AG09309 (cell line): ENCODE measurements around the gene ANO9.

Experiments used
- DNase-seq: peaks from one replicate; pipeline ENCODE4 v3.0.0-alpha.2; 2010; ENCODE audit warnings: low read depth
- H3K4me3 ChIP-seq: 2 replicates; pipeline ENCODE4 v1.5.1; 2011; ENCODE audit warnings: mild to moderate bottlenecking, low read depth, low read length, moderate library complexity; ENCODE audit not compliant: control insufficient read depth
- TF ChIP-seq, protein P1 (sequence below): IDR thresholded peaks from 2 replicates; pipeline ENCODE4 v1.5.1; 2011; ENCODE audit warnings: mild to moderate bottlenecking, low read depth, low read length, inconsistent platforms; ENCODE audit not compliant: insufficient read depth, control insufficient read depth; ENCODE audit errors: missing control alignments

ANO9 gene

DNA sequence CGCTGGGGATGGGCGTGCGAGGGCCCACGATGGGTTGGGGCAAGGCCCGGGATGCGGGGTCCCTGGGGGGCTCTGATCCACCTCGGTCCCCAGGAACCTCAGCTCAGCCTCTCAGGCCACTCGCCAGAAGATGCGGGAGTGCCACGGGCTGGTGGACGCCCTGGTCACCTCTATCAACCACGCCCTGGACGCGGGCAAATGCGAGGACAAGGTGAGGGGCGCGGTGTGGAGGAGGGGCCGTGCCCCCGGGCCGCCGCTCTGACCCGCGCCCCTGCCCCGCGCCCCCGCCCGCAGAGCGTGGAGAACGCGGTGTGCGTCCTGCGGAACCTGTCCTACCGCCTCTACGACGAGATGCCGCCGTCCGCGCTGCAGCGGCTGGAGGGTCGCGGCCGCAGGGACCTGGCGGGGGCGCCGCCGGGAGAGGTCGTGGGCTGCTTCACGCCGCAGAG is 41.5 kb downstream of the ANO9 start:
- DNase-seq = no peak
- TF ChIP-seq, protein P1, sequence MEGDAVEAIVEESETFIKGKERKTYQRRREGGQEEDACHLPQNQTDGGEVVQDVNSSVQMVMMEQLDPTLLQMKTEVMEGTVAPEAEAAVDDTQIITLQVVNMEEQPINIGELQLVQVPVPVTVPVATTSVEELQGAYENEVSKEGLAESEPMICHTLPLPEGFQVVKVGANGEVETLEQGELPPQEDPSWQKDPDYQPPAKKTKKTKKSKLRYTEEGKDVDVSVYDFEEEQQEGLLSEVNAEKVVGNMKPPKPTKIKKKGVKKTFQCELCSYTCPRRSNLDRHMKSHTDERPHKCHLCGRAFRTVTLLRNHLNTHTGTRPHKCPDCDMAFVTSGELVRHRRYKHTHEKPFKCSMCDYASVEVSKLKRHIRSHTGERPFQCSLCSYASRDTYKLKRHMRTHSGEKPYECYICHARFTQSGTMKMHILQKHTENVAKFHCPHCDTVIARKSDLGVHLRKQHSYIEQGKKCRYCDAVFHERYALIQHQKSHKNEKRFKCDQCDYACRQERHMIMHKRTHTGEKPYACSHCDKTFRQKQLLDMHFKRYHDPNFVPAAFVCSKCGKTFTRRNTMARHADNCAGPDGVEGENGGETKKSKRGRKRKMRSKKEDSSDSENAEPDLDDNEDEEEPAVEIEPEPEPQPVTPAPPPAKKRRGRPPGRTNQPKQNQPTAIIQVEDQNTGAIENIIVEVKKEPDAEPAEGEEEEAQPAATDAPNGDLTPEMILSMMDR = no peak

DNA sequence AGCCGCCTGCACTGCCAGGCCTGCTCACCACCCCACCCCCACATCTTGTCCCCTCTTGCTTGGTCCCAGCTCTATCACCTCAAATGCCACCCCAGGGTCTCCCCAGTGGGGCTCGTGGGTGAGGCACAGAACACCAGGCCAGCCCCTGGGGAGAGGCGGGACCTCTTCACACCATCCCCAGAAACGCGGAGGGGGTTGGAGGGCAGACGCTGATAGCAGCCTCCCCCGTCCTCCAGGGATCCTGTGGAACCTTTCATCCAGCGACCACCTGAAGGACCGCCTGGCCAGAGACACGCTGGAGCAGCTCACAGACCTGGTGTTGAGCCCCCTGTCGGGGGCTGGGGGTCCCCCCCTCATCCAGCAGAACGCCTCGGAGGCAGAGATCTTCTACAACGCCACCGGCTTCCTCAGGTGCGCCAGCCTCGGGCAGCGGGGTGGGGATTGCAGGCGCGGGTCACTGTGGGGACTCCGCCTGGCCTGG is 42.0 kb downstream of the ANO9 start:
- TF ChIP-seq, protein P1 = no peak
- no peak for DNase-seq
- no peak overlapping the region for H3K4me3 ChIP-seq

More for the DNA sequence above, 41.5 kb downstream of the ANO9 start:
- no peak overlapping the region for H3K4me3 ChIP-seq

DNA sequence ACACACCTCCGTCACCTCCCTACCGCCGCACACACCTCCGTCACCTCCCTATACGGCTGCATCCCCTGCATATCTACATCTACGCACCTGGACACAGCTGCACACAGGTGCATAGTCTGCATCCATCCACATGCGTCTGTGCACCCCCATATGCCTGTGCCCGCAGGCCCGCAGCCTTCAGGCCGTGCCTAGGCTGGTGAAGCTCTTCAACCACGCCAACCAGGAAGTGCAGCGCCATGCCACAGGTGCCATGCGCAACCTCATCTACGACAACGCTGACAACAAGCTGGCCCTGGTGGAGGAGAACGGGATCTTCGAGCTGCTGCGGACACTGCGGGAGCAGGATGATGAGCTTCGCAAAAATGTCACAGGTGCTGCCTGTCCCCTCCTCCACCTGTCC is 43.0 kb downstream of the ANO9 start:
- TF ChIP-seq, protein P1 = no peak
- H3K4me3 ChIP-seq = no peak overlapping the region
- no peak for DNase-seq

DNA sequence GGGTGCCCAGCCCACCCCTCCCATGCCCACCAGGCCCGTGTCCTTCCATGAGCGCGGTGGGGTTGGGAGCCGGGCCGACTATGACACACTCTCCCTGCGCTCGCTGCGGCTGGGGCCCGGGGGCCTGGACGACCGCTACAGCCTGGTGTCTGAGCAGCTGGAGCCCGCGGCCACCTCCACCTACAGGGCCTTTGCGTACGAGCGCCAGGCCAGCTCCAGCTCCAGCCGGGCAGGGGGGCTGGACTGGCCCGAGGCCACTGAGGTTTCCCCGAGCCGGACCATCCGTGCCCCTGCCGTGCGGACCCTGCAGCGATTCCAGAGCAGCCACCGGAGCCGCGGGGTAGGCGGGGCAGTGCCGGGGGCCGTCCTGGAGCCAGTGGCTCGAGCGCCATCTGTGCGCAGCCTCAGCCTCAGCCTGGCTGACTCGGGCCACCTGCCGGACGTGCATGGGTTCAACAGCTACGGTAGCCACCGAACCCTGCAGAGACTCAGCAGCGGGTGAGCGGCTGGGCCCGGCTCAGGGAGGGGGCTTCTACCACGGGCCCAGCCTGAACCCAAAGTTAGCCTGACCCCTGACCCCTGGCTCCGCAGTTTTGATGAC is 44.8 kb downstream of the ANO9 start:
- no peak for DNase-seq
- H3K4me3 ChIP-seq = peak overlapping the region; percentile 29
- TF ChIP-seq, protein P1 = peak; percentile 54

DNA sequence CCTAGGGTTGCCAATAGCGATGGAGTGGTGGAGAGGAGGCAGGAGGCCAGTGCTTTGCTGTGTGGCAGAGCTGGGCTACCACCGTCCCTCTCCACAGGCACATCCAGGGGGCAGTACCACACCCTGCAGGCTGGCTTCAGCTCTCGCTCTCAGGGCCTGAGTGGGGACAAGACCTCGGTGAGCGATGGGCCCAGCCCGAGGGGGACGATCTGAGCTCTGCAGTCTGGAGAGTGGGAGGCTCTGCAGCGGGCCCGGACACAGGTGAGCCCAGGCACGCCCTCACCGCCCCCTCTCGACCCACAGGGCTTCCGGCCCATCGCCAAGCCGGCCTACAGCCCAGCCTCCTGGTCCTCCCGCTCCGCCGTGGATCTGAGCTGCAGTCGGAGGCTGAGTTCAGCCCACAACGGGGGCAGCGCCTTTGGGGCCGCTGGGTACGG is 45.3 kb downstream of the ANO9 start:
- H3K4me3 ChIP-seq = peak overlapping the region; percentile 29
- TF ChIP-seq, protein P1 = peak; percentile 29
- no peak for DNase-seq

DNA sequence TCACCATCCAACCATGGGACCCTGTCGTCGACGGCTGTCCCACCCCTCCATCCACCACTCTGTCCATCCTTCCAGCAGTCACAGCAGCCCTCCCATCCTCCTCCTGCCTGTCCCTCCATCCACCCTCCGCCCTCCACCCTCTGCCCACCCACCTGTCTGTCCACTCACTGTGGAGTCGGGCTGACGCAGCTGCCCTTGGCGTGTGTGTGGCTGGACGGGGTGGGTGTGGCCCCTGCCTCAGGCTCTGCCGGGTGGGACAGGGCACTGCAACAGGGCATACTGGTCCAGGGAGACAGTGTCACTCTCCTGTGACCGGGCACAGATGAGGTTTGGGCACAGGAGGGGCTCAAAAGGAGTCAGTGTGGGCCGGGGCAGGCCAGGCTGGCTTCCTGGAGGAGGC is 45.9 kb downstream of the ANO9 start:
- H3K4me3 ChIP-seq = no peak overlapping the region
- TF ChIP-seq, protein P1 = no peak
- no peak for DNase-seq
